NB4 (cell line): ENCODE measurements around the gene SPIB.

Experiments used
- MAX ChIP-seq: IDR thresholded peaks from 2 replicates; pipeline ENCODE4 v1.6.1; 2011; ENCODE audit warnings: low read depth, low read length
- MYC ChIP-seq: IDR thresholded peaks from 2 replicates; pipeline ENCODE4 v1.6.1; 2011; ENCODE audit warnings: low read depth, low read length
- POLR2A ChIP-seq: IDR thresholded peaks from 2 replicates; pipeline ENCODE4 v1.6.1; 2011; ENCODE audit warnings: mild to moderate bottlenecking; ENCODE audit not compliant: insufficient read length; ENCODE audit errors: extremely low read depth
- TF ChIP-seq, protein P1 (sequence below): IDR thresholded peaks from one replicate; pipeline ENCODE4 v1.5.1; 2012; ENCODE audit warnings: low read depth, low read length

- TF ChIP-seq, protein P1, sequence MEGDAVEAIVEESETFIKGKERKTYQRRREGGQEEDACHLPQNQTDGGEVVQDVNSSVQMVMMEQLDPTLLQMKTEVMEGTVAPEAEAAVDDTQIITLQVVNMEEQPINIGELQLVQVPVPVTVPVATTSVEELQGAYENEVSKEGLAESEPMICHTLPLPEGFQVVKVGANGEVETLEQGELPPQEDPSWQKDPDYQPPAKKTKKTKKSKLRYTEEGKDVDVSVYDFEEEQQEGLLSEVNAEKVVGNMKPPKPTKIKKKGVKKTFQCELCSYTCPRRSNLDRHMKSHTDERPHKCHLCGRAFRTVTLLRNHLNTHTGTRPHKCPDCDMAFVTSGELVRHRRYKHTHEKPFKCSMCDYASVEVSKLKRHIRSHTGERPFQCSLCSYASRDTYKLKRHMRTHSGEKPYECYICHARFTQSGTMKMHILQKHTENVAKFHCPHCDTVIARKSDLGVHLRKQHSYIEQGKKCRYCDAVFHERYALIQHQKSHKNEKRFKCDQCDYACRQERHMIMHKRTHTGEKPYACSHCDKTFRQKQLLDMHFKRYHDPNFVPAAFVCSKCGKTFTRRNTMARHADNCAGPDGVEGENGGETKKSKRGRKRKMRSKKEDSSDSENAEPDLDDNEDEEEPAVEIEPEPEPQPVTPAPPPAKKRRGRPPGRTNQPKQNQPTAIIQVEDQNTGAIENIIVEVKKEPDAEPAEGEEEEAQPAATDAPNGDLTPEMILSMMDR: no peak
- TF ChIP-seq POLR2A (no peak), MAX (no peak), MYC (no peak)
Measured at GRCh38 chr19:50427997-50428425, 9.3 kb downstream of the SPIB start.
